ENCODE measurements around the gene HMG20B.
"Not testable (repeated sequence)": the region's sequence is repeated elsewhere in the genome, so short reads cannot be mapped to it uniquely, and the experiment has no call there.

The HMG20B gene
- long read RNA-seq, donor 1, transcript HMG20B-209 (3 exons, 806 nt) = minor isoform, 11 of 87 reads
- long read RNA-seq, donor 1, transcript HMG20B-202 (10 exons, 1,596 nt) = major isoform, 43 of 87 reads
- long read RNA-seq, donor 1, partial matches to known transcripts = 31 of 87 reads
- long read RNA-seq, donor 1, other reads (novel, unspliced or antisense) = 0 of 87 reads
- long read RNA-seq, donor 2, transcript HMG20B-202 (10 exons, 1,596 nt) = major isoform, 32 of 47 reads
- long read RNA-seq, donor 2, partial matches to known transcripts = 10 of 47 reads
- long read RNA-seq, donor 2, other reads (novel, unspliced or antisense) = 0 of 47 reads
- long read RNA-seq, donor 3, transcript HMG20B-202 (10 exons, 1,596 nt) = major isoform, 16 of 29 reads
- long read RNA-seq, donor 3, partial matches to known transcripts = 8 of 29 reads
- long read RNA-seq, donor 3, other reads (novel, unspliced or antisense) = 0 of 29 reads
- long read RNA-seq, donor 4, transcript HMG20B-202 (10 exons, 1,596 nt) = major isoform, 25 of 40 reads
- long read RNA-seq, donor 4, transcript HMG20B-209 (3 exons, 806 nt) = minor isoform, 9 of 40 reads
- long read RNA-seq, donor 4, partial matches to known transcripts = 5 of 40 reads
- long read RNA-seq, donor 4, other reads (novel, unspliced or antisense) = 0 of 40 reads
- long read RNA-seq, donor 5, transcript HMG20B-209 (3 exons, 806 nt) = minor isoform, 7 of 75 reads
- long read RNA-seq, donor 5, transcript HMG20B-202 (10 exons, 1,596 nt) = major isoform, 43 of 75 reads
- long read RNA-seq, donor 5, partial matches to known transcripts = 17 of 75 reads
- long read RNA-seq, donor 5, other reads (novel, unspliced or antisense) = 5 of 75 reads
- long read RNA-seq, donor 6, transcript HMG20B-209 (3 exons, 806 nt) = minor isoform, 10 of 65 reads
- long read RNA-seq, donor 6, transcript HMG20B-202 (10 exons, 1,596 nt) = major isoform, 16 of 65 reads
- long read RNA-seq, donor 6, partial matches to known transcripts = 36 of 65 reads
- long read RNA-seq, donor 6, other reads (novel, unspliced or antisense) = 0 of 65 reads
- long read RNA-seq, donor 7 = 0 reads
- long read RNA-seq, donor 8, transcript HMG20B-202 (10 exons, 1,596 nt) = major isoform, 26 of 47 reads
- long read RNA-seq, donor 8, partial matches to known transcripts = 13 of 47 reads
- long read RNA-seq, donor 8, other reads (novel, unspliced or antisense) = 0 of 47 reads

- DNase-seq = no peak
Observed at GRCh38 chr19:3572855-3573161, at the start of gene HMG20B. Gene HMG20B, plus strand, starts transcription at chr19:3572944. Its CDS starts 366 bp downstream, at chr19:3573310.

GRCh38 chr19:3523361-3524077, 49.2 kb upstream of the HMG20B start:
- DNase-seq = no peak

GRCh38 chr19:3524078-3524842, 48.5 kb upstream of the HMG20B start:
- DNase-seq = no peak

- no peak for DNase-seq
Observed at GRCh38 chr19:3524904-3525451, 47.8 kb upstream of the HMG20B start.

GRCh38 chr19:3526507-3527237, 46.1 kb upstream of the HMG20B start:
- DNase-seq = no peak

- DNase-seq = no peak
Observed at GRCh38 chr19:3527238-3527910, 45.4 kb upstream of the HMG20B start.

- DNase-seq = no peak
Observed at GRCh38 chr19:3528080-3528479, 44.7 kb upstream of the HMG20B start.

- DNase-seq = no peak
Observed at GRCh38 chr19:3528539-3529211, 44.1 kb upstream of the HMG20B start.

GRCh38 chr19:3529299-3529698, 43.4 kb upstream of the HMG20B start:
- not testable (repeated sequence) for DNase-seq

- DNase-seq = no peak
Observed at GRCh38 chr19:3530389-3530788, 42.4 kb upstream of the HMG20B start.

- no peak for DNase-seq
Observed at GRCh38 chr19:3531716-3532115, 41.0 kb upstream of the HMG20B start.

- no peak for DNase-seq
Observed at GRCh38 chr19:3532154-3532786, 40.5 kb upstream of the HMG20B start.

- no peak for DNase-seq
Observed at GRCh38 chr19:3533033-3533432, 39.7 kb upstream of the HMG20B start.

GRCh38 chr19:3533563-3534216, 39.1 kb upstream of the HMG20B start:
- DNase-seq = no peak

GRCh38 chr19:3534375-3535234, 38.1 kb upstream of the HMG20B start:
- no peak for DNase-seq

GRCh38 chr19:3535235-3535535, 37.6 kb upstream of the HMG20B start:
- DNase-seq = no peak

GRCh38 chr19:3535563-3535965, 37.2 kb upstream of the HMG20B start:
- DNase-seq = no peak

Measured in right kidney (tissue), 9 donors.